ENCODE results near the gene ATM.

DNA sequence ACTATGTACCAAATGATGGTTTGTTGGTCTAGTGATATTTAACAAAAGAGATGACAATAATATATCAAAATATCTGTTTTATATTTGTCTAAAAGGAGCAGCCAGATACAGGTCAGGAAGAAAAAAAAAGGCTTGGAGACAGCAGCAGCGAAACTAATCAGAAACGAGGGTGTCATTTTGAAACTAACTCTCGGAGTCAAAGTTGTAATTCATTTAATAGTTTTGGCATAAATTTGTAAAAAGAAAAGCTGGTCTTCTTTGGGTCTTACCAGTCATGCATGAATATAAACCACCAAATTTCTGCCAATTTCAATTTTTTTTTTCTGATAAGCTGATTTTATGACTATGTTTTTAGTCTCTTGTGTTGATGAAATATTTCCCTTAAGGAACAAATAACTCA, 26.0 kb upstream of the ATM start:
- TF ChIP-seq, protein P1, sequence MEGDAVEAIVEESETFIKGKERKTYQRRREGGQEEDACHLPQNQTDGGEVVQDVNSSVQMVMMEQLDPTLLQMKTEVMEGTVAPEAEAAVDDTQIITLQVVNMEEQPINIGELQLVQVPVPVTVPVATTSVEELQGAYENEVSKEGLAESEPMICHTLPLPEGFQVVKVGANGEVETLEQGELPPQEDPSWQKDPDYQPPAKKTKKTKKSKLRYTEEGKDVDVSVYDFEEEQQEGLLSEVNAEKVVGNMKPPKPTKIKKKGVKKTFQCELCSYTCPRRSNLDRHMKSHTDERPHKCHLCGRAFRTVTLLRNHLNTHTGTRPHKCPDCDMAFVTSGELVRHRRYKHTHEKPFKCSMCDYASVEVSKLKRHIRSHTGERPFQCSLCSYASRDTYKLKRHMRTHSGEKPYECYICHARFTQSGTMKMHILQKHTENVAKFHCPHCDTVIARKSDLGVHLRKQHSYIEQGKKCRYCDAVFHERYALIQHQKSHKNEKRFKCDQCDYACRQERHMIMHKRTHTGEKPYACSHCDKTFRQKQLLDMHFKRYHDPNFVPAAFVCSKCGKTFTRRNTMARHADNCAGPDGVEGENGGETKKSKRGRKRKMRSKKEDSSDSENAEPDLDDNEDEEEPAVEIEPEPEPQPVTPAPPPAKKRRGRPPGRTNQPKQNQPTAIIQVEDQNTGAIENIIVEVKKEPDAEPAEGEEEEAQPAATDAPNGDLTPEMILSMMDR (IDR thresholded peaks at IDR 0.05; ENCODE audit: low read depth, low read length), result no peak
- TF ChIP-seq EZH2phosphoT487 (IDR thresholded peaks at IDR 0.05; ENCODE audit: low read depth), result no peak

Measured in OCI-LY3 (cell line).